ENCODE measurements around the gene PLIN1. TPM values are rescaled to one million over a fixed set of nuclear protein-coding genes. Genes with fewer than 3 reads are reported as not detected.

PLIN1 gene
- total and polyA plus RNA-seq, 2 experiments from 2014 or later: 0.21 to 0.90 TPM

- TF ChIP-seq ZNF462 (CRISPR knock-in tag; IDR thresholded peaks at IDR 0.05) (no peak), REST (IDR thresholded peaks at IDR 0.05; ENCODE audit: unreplicated experiment) (no peak), EZH2phosphoT487 (IDR thresholded peaks at IDR 0.05; ENCODE audit: unreplicated experiment) (peak; percentile 21)
Observed at GRCh38 chr15:89628806-89629715, 50.1 kb downstream of the PLIN1 start (continued).

- DNase-seq (ENCODE audit: low spot score) (no peak), ATAC-seq (no peak)
- H3K27me3 ChIP-seq (ENCODE audit: insufficient read depth): no peaks in the 10 kb centered on the region
- peaks cover 68% of the 10 kb centered on the region for H3K36me3 ChIP-seq (ENCODE audit: insufficient read depth)
- H3K4me3 ChIP-seq: no peak overlapping the region
- H3K27me3 Mint-ChIP-seq (ENCODE audit: insufficient read depth, low read depth, poor library complexity): peaks cover 35% of the 10 kb centered on the region
- no peak overlapping the region for H2AFZ ChIP-seq
- H3K27ac ChIP-seq (ENCODE audit: low read depth): no peak overlapping the region
- no peaks in the 10 kb centered on the region for H3K4me1 ChIP-seq (ENCODE audit: insufficient read depth)
- H3K79me2 ChIP-seq (replicated peaks; ENCODE audit: insufficient read depth): 0 out of 2 replicates have a peak, but pooled peaks cover 4% of the 10 kb centered on the region
- H3K27ac Mint-ChIP-seq: no peak overlapping the region
- peaks cover 3% of the 10 kb centered on the region; the same call in 1 of the 2 replicates for H3F3A ChIP-seq (replicated peaks; ENCODE audit: low read depth)
- no peaks in the 10 kb centered on the region for H3K9me2 ChIP-seq (ENCODE audit: insufficient read depth)
- peaks cover 98% of the 10 kb centered on the region for H3K36me3 Mint-ChIP-seq (ENCODE audit: low read depth)
- H3K4me3 Mint-ChIP-seq: no peak overlapping the region
- no peak overlapping the region for H3K4me2 ChIP-seq
- no peaks in the 10 kb centered on the region for H3K4me1 Mint-ChIP-seq
- peaks cover 21% of the 10 kb centered on the region for H4K20me1 ChIP-seq (replicated peaks; ENCODE audit: insufficient read depth)
- peaks cover 29% of the 10 kb centered on the region for H3K9me3 Mint-ChIP-seq
- TF ChIP-seq NANOG (IDR thresholded peaks at IDR 0.05; ENCODE audit: borderline replicate concordance): no peak
Observed at GRCh38 chr15:89628301-89628700, 50.9 kb downstream of the PLIN1 start.

All from GM23338 (cell line).